ENCODE measurements around the gene CGREF1. TPM values are rescaled to one million over a fixed set of nuclear protein-coding genes. Genes with fewer than 3 reads are reported as not detected.

CGREF1 gene
- total RNA-seq, 1 experiment from 2014 or later: 4.0 TPM

DNA sequence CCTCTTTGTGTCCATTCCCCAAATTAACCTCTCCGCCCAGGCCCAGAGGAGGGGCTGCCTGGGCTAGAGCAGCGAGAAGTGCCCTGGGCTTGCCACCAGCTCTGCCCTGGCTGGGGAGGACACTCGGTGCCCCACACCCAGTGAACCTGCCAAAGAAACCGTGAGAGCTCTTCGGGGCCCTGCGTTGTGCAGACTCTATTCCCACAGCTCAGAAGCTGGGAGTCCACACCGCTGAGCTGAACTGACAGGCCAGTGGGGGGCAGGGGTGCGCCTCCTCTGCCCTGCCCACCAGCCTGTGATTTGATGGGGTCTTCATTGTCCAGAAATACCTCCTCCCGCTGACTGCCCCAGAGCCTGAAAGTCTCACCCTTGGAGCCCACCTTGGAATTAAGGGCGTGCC is 18.9 kb downstream of the CGREF1 start:
- no TSS peak for BruUV-seq (replicated peaks)
- no peak overlapping the region for H3K4me2 ChIP-seq (ENCODE audit: low read length)
- intact Hi-C loops (cut with micrococcal nuclease): no loop called here
- POLR2A ChIA-PET: no interaction called here
- DNase-seq (ENCODE audit: low read depth, low spot score): no peak
- peaks cover 0 to 9% of the 10 kb centered on the region in 2 experiments; a peak in 1 of 4 replicates for H3K4me1 ChIP-seq (ENCODE audit: control insufficient read depth in 1 of 2, insufficient read depth in 2 of 2, low read length in 2 of 2)
- no peak overlapping the region for H3K9ac ChIP-seq (ENCODE audit: low read length)
- H3K27me3 ChIP-seq (ENCODE audit: insufficient read depth, low read length): no peaks in the 10 kb centered on the region
- TF ChIP-seq RAD21 (IDR thresholded peaks at IDR 0.05; ENCODE audit: low read depth): peak; percentile 23; the same call in 1 of the 2 replicates
- TF ChIP-seq, protein P1, sequence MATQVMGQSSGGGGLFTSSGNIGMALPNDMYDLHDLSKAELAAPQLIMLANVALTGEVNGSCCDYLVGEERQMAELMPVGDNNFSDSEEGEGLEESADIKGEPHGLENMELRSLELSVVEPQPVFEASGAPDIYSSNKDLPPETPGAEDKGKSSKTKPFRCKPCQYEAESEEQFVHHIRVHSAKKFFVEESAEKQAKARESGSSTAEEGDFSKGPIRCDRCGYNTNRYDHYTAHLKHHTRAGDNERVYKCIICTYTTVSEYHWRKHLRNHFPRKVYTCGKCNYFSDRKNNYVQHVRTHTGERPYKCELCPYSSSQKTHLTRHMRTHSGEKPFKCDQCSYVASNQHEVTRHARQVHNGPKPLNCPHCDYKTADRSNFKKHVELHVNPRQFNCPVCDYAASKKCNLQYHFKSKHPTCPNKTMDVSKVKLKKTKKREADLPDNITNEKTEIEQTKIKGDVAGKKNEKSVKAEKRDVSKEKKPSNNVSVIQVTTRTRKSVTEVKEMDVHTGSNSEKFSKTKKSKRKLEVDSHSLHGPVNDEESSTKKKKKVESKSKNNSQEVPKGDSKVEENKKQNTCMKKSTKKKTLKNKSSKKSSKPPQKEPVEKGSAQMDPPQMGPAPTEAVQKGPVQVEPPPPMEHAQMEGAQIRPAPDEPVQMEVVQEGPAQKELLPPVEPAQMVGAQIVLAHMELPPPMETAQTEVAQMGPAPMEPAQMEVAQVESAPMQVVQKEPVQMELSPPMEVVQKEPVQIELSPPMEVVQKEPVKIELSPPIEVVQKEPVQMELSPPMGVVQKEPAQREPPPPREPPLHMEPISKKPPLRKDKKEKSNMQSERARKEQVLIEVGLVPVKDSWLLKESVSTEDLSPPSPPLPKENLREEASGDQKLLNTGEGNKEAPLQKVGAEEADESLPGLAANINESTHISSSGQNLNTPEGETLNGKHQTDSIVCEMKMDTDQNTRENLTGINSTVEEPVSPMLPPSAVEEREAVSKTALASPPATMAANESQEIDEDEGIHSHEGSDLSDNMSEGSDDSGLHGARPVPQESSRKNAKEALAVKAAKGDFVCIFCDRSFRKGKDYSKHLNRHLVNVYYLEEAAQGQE (IDR thresholded peaks at IDR 0.05; ENCODE audit: low read depth): no peak
- H2AFZ ChIP-seq (ENCODE audit: low read depth, low read length, poor library complexity, severe bottlenecking): no peak overlapping the region
- H3K79me2 ChIP-seq (ENCODE audit: insufficient read depth, low read length): no peaks in the 10 kb centered on the region
- no peak for ATAC-seq
- RAD21 ChIA-PET (ENCODE audit: low non-redundant PET in 1 of 2, low total read pairs in 2 of 2, uncharacterized antibody in 2 of 2, unreplicated experiment in 2 of 2): no interaction called here
- no peaks in the 10 kb centered on the region for H3K9me2 ChIP-seq (ENCODE audit: insufficient read depth)
- CTCF ChIA-PET: interaction anchor here (0.9 to 1.5 kb wide), 9 partner anchors 11 to 254 kb away, joined by 3 to 6 read pairs (median 4); partner anchors contain the start of genes KHK and TRIM54
- no peaks in the 10 kb centered on the region for H3K9me3 ChIP-seq (ENCODE audit: control insufficient read depth in 1 of 2, insufficient read depth in 1 of 2, low read depth in 1 of 2, low read length in 2 of 2)
- H3K36me3 ChIP-seq (ENCODE audit: control insufficient read depth in 1 of 2, insufficient read depth in 2 of 2, low read length in 2 of 2): no peaks in the 10 kb centered on the region
- no peak overlapping the region for H3K4me3 ChIP-seq (replicated peaks in 1 of 2; ENCODE audit: low read depth in 1 of 2, low read length in 2 of 2)
- no peak overlapping the region for H3K27ac ChIP-seq (ENCODE audit: low read depth, low read length)
- H4K20me1 ChIP-seq (ENCODE audit: insufficient read depth): no peaks in the 10 kb centered on the region

DNA sequence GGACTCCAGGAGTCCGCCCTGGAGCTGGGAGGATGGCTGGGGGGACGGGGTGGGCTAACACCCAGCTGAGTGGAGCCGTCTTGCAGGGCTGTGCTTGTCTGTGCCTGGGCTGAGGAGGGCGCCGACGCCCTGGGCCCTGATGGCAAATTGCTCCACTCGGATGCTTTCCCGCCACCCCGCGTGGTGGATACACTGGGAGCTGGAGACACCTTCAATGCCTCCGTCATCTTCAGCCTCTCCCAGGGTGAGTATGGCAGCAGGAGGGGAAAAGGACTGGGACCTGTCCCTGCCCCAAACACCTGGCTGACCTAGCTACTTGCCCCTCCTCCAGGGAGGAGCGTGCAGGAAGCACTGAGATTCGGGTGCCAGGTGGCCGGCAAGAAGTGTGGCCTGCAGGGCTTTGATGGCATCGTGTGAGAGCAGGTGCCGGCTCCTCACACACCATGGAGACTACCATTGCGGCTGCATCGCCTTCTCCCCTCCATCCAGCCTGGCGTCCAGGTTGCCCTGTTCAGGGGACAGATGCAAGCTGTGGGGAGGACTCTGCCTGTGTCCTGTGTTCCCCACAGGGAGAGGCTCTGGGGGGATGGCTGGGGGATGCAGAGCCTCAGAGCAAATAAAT is 19.5 kb downstream of the CGREF1 start:
- Histone ChIP-seq H4K20me1 (ENCODE audit: insufficient read depth) (no peaks in the 10 kb centered on the region), H3K36me3 (ENCODE audit: control insufficient read depth in 1 of 2, insufficient read depth in 2 of 2, low read length in 2 of 2) (no peaks in the 10 kb centered on the region), H3K4me1 (ENCODE audit: control insufficient read depth in 1 of 2, insufficient read depth in 2 of 2, low read length in 2 of 2) (peaks cover 0 to 9% of the 10 kb centered on the region in 2 experiments; a peak in 1 of 4 replicates), H3K4me2 (ENCODE audit: low read length) (no peak overlapping the region), H3K27me3 (ENCODE audit: insufficient read depth, low read length) (no peaks in the 10 kb centered on the region), H3K9me2 (ENCODE audit: insufficient read depth) (no peaks in the 10 kb centered on the region), H3K79me2 (ENCODE audit: insufficient read depth, low read length) (no peaks in the 10 kb centered on the region), H2AFZ (ENCODE audit: low read depth, low read length, poor library complexity, severe bottlenecking) (no peak overlapping the region), H3K27ac (ENCODE audit: low read depth, low read length) (no peak overlapping the region), H3K9me3 (ENCODE audit: control insufficient read depth in 1 of 2, insufficient read depth in 1 of 2, low read depth in 1 of 2, low read length in 2 of 2) (no peaks in the 10 kb centered on the region), H3K4me3 (replicated peaks in 1 of 2; ENCODE audit: low read depth in 1 of 2, low read length in 2 of 2) (no peak overlapping the region), H3K9ac (ENCODE audit: low read length) (no peak overlapping the region)
- CTCF ChIA-PET: interaction anchor here (0.9 to 1.5 kb wide), 8 partner anchors 12 to 253 kb away, joined by 3 to 6 read pairs (median 4); partner anchors contain the start of genes KHK and TRIM54
- RAD21 ChIA-PET (ENCODE audit: low non-redundant PET in 1 of 2, low total read pairs in 2 of 2, uncharacterized antibody in 2 of 2, unreplicated experiment in 2 of 2): interaction anchor here in 1 of 2 experiments (0.7 to 0.9 kb wide), 2 partner anchors 180 to 204 kb away, joined by 3 to 4 read pairs; no protein-coding TSS in a partner anchor
- ATAC-seq (no peak), DNase-seq (ENCODE audit: low read depth, low spot score) (no peak)
- no TSS peak for BruUV-seq (replicated peaks)
- TF ChIP-seq, protein P2, sequence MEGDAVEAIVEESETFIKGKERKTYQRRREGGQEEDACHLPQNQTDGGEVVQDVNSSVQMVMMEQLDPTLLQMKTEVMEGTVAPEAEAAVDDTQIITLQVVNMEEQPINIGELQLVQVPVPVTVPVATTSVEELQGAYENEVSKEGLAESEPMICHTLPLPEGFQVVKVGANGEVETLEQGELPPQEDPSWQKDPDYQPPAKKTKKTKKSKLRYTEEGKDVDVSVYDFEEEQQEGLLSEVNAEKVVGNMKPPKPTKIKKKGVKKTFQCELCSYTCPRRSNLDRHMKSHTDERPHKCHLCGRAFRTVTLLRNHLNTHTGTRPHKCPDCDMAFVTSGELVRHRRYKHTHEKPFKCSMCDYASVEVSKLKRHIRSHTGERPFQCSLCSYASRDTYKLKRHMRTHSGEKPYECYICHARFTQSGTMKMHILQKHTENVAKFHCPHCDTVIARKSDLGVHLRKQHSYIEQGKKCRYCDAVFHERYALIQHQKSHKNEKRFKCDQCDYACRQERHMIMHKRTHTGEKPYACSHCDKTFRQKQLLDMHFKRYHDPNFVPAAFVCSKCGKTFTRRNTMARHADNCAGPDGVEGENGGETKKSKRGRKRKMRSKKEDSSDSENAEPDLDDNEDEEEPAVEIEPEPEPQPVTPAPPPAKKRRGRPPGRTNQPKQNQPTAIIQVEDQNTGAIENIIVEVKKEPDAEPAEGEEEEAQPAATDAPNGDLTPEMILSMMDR (IDR thresholded peaks at IDR 0.05 in 2 of 3, conservative IDR thresholded peaks at IDR 0.05 in 1 of 3; ENCODE audit: borderline replicate concordance in 1 of 3, insufficient read depth in 1 of 3, low read depth in 2 of 3, low read length in 2 of 3): no peak
- POLR2A ChIA-PET: no interaction called here
- intact Hi-C loops (cut with micrococcal nuclease): loop anchor here (2.0 to 5.0 kb wide), 2 partner anchors 118 to 181 kb away; partner anchors contain the start of gene CAD

All from HCT116 (cell line).